K562 (cell line): Measurements from ENCODE around the gene GPSM3. TPM values are rescaled to one million over a fixed set of nuclear protein-coding genes. Genes with fewer than 3 reads are reported as not detected.

Experiments
- ATAC-seq: fragments of 200-7000 bp; cut with Tn5 transposase; 3 replicates; pipeline ENCODE4 v1.9.1; 2020; ENCODE audit warnings: moderate library complexity
- BruUV-seq: library from RNA; stranded (reverse); fragments of 400-500 nt; replicated peaks from 2 replicates; lab custom pipeline; 2021; lab: Mats Ljungman, UMichigan
- CTCF ChIA-PET: fragments of 300-600 bp; formaldehyde crosslinking; extraction: SDS; loops from one replicate; lab custom pipeline; 2021; ENCODE audit warnings: low intra/inter-chr PET ratio; lab: Yijun Ruan, JAX
- POLR2A ChIA-PET: fragments of 300-600, 350-650 bp; sonication (Branson Sonifier 250); formaldehyde crosslinking; extraction: SDS; loops from one replicate; lab custom pipeline; 2021; ENCODE audit warnings: antibody characterized with exemption, inconsistent platforms; lab: Yijun Ruan, JAX
- DNase-seq, 4 experiments: peaks; one replicate each; pipeline versions ENCODE4 v3.0.0 to v3.0.0-alpha.2; 2011 to 2018; ENCODE audit warnings: low spot score in 3 of 4, mixed read lengths in 3 of 4; ENCODE audit errors: extremely low read depth in 1 of 4
- FAIRE-seq: peaks from 2 replicates; lab custom pipeline; 2011; peaks lifted over from hg19 to GRCh38; lab: Jason Lieb, UNC
- H2AFZ ChIP-seq: 2 replicates; pipeline ENCODE4 v1.6.0; 2011; ENCODE audit warnings: low read depth, low read length, control low read depth, inconsistent platforms
- H3K27ac ChIP-seq: fragments of 200-600 bp; 3 replicates; pipeline ENCODE4 v1.8.0; 2011; ENCODE audit warnings: low read depth, mild to moderate bottlenecking, control low read depth, inconsistent platforms, low read length, moderate library complexity, mixed read lengths; ENCODE audit errors: extremely low read depth
- H3K27me3 ChIP-seq, 2 experiments: fragments of 300-600 bp in 1 of 2; 2 replicates in 1 of 2; 3 replicates in 1 of 2; pipeline versions ENCODE4 v1.6.0 to v1.8.0; 2011; ENCODE audit warnings: inconsistent platforms in 2 of 2, low read length in 2 of 2, mild to moderate bottlenecking in 1 of 2, mixed read lengths in 1 of 2, moderate library complexity in 1 of 2; ENCODE audit not compliant: control insufficient read depth in 2 of 2, insufficient read depth in 2 of 2
- H3K36me3 ChIP-seq: fragments of 300-600 bp; 3 replicates; pipeline ENCODE4 v1.8.0; 2011; ENCODE audit warnings: mild to moderate bottlenecking, low read length, inconsistent platforms; ENCODE audit not compliant: control insufficient read depth, insufficient read depth
- H3K4me1 ChIP-seq, 2 experiments: fragments of 200-600 bp in 1 of 2; replicated peaks in 1 of 2; 2 replicates in 1 of 2; 3 replicates in 1 of 2; pipeline versions ENCODE4 v1.5.1 to v1.8.0; 2011; ENCODE audit warnings: inconsistent platforms in 2 of 2, low read length in 2 of 2, mild to moderate bottlenecking in 1 of 2, mixed read lengths in 1 of 2, moderate library complexity in 1 of 2; ENCODE audit not compliant: control insufficient read depth in 2 of 2, insufficient read depth in 2 of 2
- H3K4me2 ChIP-seq: 2 replicates; pipeline ENCODE4 v1.6.1; 2011; ENCODE audit warnings: low read length, control low read depth, inconsistent platforms, mixed read lengths; ENCODE audit not compliant: insufficient read depth
- H3K4me3 ChIP-seq: fragments of 200-600 bp; sonication (generic), shearing (Covaris generic); 2 replicates; pipeline ENCODE4 v1.5.1; 2016; ENCODE audit warnings: control low read depth, inconsistent platforms
- H3K79me2 ChIP-seq: fragments of 200-600 bp; 3 replicates; pipeline ENCODE4 v1.8.0; 2011; ENCODE audit warnings: low read length, inconsistent platforms; ENCODE audit not compliant: control insufficient read depth, insufficient read depth
- H3K9ac ChIP-seq, 2 experiments: 2 replicates each; pipeline versions ENCODE4 v1.6.0 to v1.6.1; 2011; ENCODE audit warnings: low read depth in 2 of 2, low read length in 2 of 2, control low read depth in 1 of 2, inconsistent platforms in 1 of 2, mild to moderate bottlenecking in 1 of 2, mixed read lengths in 1 of 2; ENCODE audit not compliant: insufficient read depth in 1 of 2
- H3K9me1 ChIP-seq: one replicate; pipeline ENCODE4 v1.6.0; 2011; ENCODE audit warnings: inconsistent platforms, mild to moderate bottlenecking, low read length, moderate library complexity; ENCODE audit not compliant: control insufficient read depth, insufficient read depth
- H3K9me3 ChIP-seq: replicated peaks from 2 replicates; pipeline ENCODE4 v1.5.1; 2011; ENCODE audit warnings: low read depth, low read length, inconsistent platforms; ENCODE audit not compliant: control insufficient read depth, insufficient read depth
- H4K20me1 ChIP-seq: replicated peaks from 2 replicates; pipeline ENCODE4 v1.6.1; 2011; ENCODE audit warnings: low read length, inconsistent platforms, mixed read lengths; ENCODE audit not compliant: control insufficient read depth, insufficient read depth
- CXXC5 ChIP-seq: fragments of 250-450 bp; sonication (Bioruptor Pico); IDR thresholded peaks from 2 replicates; pipeline ENCODE4 v1.8.0; 2022; ENCODE audit warnings: inconsistent platforms, mild to moderate bottlenecking, moderate library complexity
- DACH1 ChIP-seq: fragments of 450-650 bp; IDR thresholded peaks from 2 replicates; pipeline ENCODE4 v1.6.1; 2018; ENCODE audit not compliant: partially characterized antibody
- MAZ ChIP-seq, 2 experiments: fragments of 450-650 bp in 1 of 2; sonication (generic) in 1 of 2; formaldehyde crosslinking; IDR thresholded peaks in 1 of 2; conservative IDR thresholded peaks in 1 of 2; 2 replicates each; pipeline versions ENCODE4 v1.4.0 to v1.5.0; 2020; ENCODE audit warnings: mild to moderate bottlenecking in 1 of 2, missing genetic modification reagents in 1 of 2
- MNT ChIP-seq, 2 experiments: fragments of 450-650 bp; conservative IDR thresholded peaks; 2 replicates each; pipeline ENCODE4 v1.6.1; 2017; ENCODE audit warnings: mild to moderate bottlenecking in 2 of 2, moderate library complexity in 2 of 2
- RBM17 ChIP-seq: fragments of 200-400 bp; formaldehyde crosslinking; IDR thresholded peaks from 2 replicates; pipeline ENCODE4 v1.6.1; 2017; ENCODE audit warnings: low read depth, mild to moderate bottlenecking, low read length, borderline replicate concordance
- SIN3A ChIP-seq, 2 experiments: fragments of 150-350 bp in 1 of 2; IDR thresholded peaks; 2 replicates each; pipeline ENCODE4 v1.6.1; 2011 to 2016; ENCODE audit warnings: borderline replicate concordance in 2 of 2, low read depth in 2 of 2, low read length in 2 of 2, mild to moderate bottlenecking in 2 of 2, moderate library complexity in 2 of 2; ENCODE audit not compliant: control insufficient read depth in 1 of 2
- SUPT5H ChIP-seq: fragments of 450-650 bp; IDR thresholded peaks from 2 replicates; pipeline ENCODE4 v1.6.1; 2016
- TFAP4 ChIP-seq: sonication (generic); formaldehyde crosslinking; IDR thresholded peaks from 2 replicates; pipeline ENCODE4 v1.8.0; 2022; ENCODE audit warnings: missing genetic modification reagents, mild to moderate bottlenecking, moderate library complexity, borderline replicate concordance
- TRIM28 ChIP-seq: fragments of 450-650 bp; IDR thresholded peaks from 2 replicates; pipeline ENCODE4 v1.6.1; 2017
- ZMIZ1 ChIP-seq, 2 experiments: fragments of 150-350 bp in 1 of 2; IDR thresholded peaks; 2 replicates each; pipeline ENCODE4 v1.6.1; 2012 to 2016; ENCODE audit warnings: low read depth in 2 of 2, low read length in 2 of 2, mild to moderate bottlenecking in 1 of 2, moderate library complexity in 1 of 2
- ZNF263 ChIP-seq: sonication (generic); formaldehyde crosslinking; IDR thresholded peaks from 2 replicates; pipeline ENCODE4 v1.8.0; 2022; ENCODE audit warnings: mild to moderate bottlenecking, missing genetic modification reagents, borderline replicate concordance
- ZNF316 ChIP-seq: fragments of 450-650 bp; IDR thresholded peaks from 2 replicates; pipeline ENCODE4 v1.6.1; 2016
- WGBS: fragments of 100-300 bp; shearing (Covaris generic); methylation state at CpG from one replicate; pipeline ENCODE4 v1.1.6; 2016; ENCODE audit warnings: low coverage, mixed read lengths; ENCODE audit not compliant: insufficient coverage; ENCODE audit errors: missing lambda C conversion rate; 5-methylcytosine and 5-hydroxymethylcytosine counted together
- in situ Hi-C: fragments of 300-500 bp; cut with MboI; formaldehyde crosslinking; loops from 4 replicates; pipeline ENCODE4 v1.15.0; 2018; ENCODE audit warnings: inconsistent platforms, mixed read lengths
- intact Hi-C: fragments of 100-400 bp; cut with micrococcal nuclease; formaldehyde crosslinking; loops from 2 replicates; pipeline ENCODE4 v1.14.2; 2022
- polyA plus RNA-seq, 8 experiments: library from polyadenylated mRNA; depleted of rRNA in 4 of 8; stranded (reverse) in 5 of 8; unstranded in 3 of 8; fragments of >200 nt; fragmentation: Nextera tagmentation in 2 of 8; fragmentation: Illumina TruSeq in 1 of 8; extraction: Ambion mirVana in 2 of 8; extraction: Trizol in 1 of 8; gene quantifications; 2 replicates each; pipeline versions ENCODE4 v1.2.1 to v1.2.3, GENCODE V29; 2011 to 2014; ENCODE audit warnings: inconsistent platforms in 1 of 8, missing spikeins in 1 of 8
- total RNA-seq, 7 experiments: library from RNA; depleted of rRNA in 6 of 7; stranded (reverse); fragments of >200 nt in 6 of 7; fragmentation: Illumina TruSeq in 2 of 7; extraction: Trizol in 2 of 7; gene quantifications; 2 replicates each; pipeline versions ENCODE4 v1.2.1 to v1.2.3, GENCODE V29; 2011 to 2021; ENCODE audit warnings: low replicate concordance in 1 of 7
- TF ChIP-seq, protein P1 (sequence below): fragments of 250-450 bp; sonication (Bioruptor Pico); IDR thresholded peaks from 2 replicates; pipeline ENCODE4 v1.8.0; 2022; ENCODE audit warnings: inconsistent platforms, mild to moderate bottlenecking, moderate library complexity, borderline replicate concordance

The GPSM3 gene
- total and polyA plus RNA-seq, 9 of the 15 experiments (the other 6 are each of a cell fraction or from before 2014, with no cell fraction given) = 5.3 to 42.6 (median 24.4) TPM

GRCh38 chr6:32188381-32189068 lies 3.9 kb downstream of the GPSM3 start:
- no peak for FAIRE-seq
- WGBS = 5% methylated on average over 12 of the region's 13 CpGs
- intact Hi-C loops (no loop called here), in situ Hi-C loops (no loop called here)
- BruUV-seq = no TSS peak
- no peaks in the 10 kb centered on the region for H3K27me3 ChIP-seq
- peak overlapping the region; percentile 90 for H3K4me2 ChIP-seq
- H2AFZ ChIP-seq = no peak overlapping the region
- H4K20me1 ChIP-seq = no peaks in the 10 kb centered on the region
- peak; percentile 9 for ATAC-seq
- ChIA-PET CTCF (no interaction called here), POLR2A (interaction anchor here (0.5 to 2.5 kb wide), 9 partner anchors 9 to 498 kb away, joined by 3 to 8 read pairs (median 3); no protein-coding TSS in a partner anchor)
- H3K9me1 ChIP-seq = no peaks in the 10 kb centered on the region
- peaks cover 66 to 74% of the 10 kb centered on the region in 2 experiments for H3K4me1 ChIP-seq
- H3K9me3 ChIP-seq = no peaks in the 10 kb centered on the region
- peaks cover 65% of the 10 kb centered on the region for H3K79me2 ChIP-seq
- H3K27ac ChIP-seq = peak overlapping the region; percentile 93
- peak in 1 of 4 experiments; percentile 41 for DNase-seq
- peak overlapping the region; percentile 79 for H3K4me3 ChIP-seq
- H3K9ac ChIP-seq = peak overlapping the region; percentile 89 to 95
- peaks cover 42% of the 10 kb centered on the region; the same call in 2 of the 3 replicates for H3K36me3 ChIP-seq
- TF ChIP-seq ZNF263 (CRISPR knock-in tag) (peak; percentile 95), MAZ (CRISPR knock-in tag; conservative IDR thresholded peaks at IDR 0.05 in 1 of 2, IDR thresholded peaks at IDR 0.05 in 1 of 2) (peak in 1 of 2 experiments; percentile 3; a peak in 1 of 4 replicates), ZMIZ1 (IDR thresholded peaks at IDR 0.05; ENCODE audit: low read depth in 2 of 2, low read length in 2 of 2) (no peak), SIN3A (IDR thresholded peaks at IDR 0.05; ENCODE audit: borderline replicate concordance in 2 of 2, control insufficient read depth in 1 of 2, low read depth in 2 of 2, low read length in 2 of 2) (peak in 1 of 2 experiments; percentile 77; a peak in 1 of 4 replicates), DACH1 (peak; percentile 54), ZNF316 (no peak), TFAP4 (peak; percentile 92), MNT (conservative IDR thresholded peaks at IDR 0.05) (peak; percentile 48 to 80; a peak in 3 of 4 replicates), TRIM28 (0 out of 2 replicates have a peak, but pooled peaks have one; percentile 19), CXXC5 (CRISPR knock-in tag) (0 out of 2 replicates have a peak, but pooled peaks have one; percentile 20), SUPT5H (peak; percentile 24; the same call in 1 of the 2 replicates), RBM17 (no peak)
- TF ChIP-seq, protein P1, sequence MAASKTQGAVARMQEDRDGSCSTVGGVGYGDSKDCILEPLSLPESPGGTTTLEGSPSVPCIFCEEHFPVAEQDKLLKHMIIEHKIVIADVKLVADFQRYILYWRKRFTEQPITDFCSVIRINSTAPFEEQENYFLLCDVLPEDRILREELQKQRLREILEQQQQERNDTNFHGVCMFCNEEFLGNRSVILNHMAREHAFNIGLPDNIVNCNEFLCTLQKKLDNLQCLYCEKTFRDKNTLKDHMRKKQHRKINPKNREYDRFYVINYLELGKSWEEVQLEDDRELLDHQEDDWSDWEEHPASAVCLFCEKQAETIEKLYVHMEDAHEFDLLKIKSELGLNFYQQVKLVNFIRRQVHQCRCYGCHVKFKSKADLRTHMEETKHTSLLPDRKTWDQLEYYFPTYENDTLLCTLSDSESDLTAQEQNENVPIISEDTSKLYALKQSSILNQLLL (CRISPR knock-in tag) = no peak
